CD4-positive, alpha-beta T cell treated with Interleukin-6 at 100 ng/mL for 8 hours (primary cell): ENCODE data around the gene ZNF860.
A peak's percentile ranks its signal among the peaks of the same experiment; 100 is the strongest.

Source experiments
- DNase-seq: peaks from one replicate; pipeline ENCODE4 v3.0.0-alpha.2; 2020; ENCODE audit warnings: mixed read lengths, low spot score

Gene ZNF860

DNA sequence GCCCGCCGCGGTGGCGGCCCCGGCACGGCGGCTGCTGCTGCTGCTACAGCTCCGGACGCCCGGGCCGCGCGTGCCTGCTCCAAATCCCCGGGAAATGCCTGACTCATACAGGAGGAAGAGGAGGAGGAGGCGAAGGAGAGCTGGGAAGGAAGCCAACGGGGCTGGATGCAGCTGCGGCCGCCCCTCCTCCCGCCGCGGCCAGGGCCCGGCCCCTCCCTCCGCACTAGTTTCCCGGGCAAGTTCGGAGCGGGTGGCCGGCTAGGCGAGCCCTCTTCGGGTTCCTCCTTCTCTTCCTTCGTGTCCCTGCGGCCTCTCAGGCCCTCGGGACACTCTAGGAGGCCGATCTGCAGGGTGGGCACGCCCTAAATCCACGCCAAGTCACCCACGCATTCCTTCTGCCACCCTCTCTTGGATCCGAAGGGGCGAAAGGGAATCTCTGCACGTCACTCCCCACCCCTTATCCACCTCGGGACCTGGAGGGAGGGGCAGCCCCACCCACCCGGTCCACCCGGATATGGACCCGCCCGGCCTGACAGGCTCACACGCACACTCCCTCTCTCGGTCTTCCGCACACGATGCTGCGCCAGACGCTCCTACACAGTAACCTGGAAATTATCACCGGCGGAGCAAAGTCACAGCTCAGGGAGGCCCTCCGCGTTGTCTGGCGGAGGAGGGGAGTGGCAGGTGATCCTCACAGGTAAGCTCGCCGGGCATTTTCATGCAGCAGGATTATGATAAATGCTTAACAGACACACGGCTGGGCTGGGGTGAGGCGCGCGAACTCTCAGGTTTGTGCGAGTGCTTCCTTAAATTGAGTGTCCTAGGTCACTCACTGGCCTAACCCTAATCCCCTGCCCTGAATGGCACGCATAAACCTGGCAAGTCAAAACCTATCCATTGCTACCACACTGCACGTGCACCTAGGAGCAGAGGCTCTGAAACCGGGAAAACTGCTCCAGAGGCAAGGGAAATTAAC lies at the start of gene ZNF860, which contains the start of gene OSBPL10:
ZNF860 (plus strand) TSS at position 545 of the 976 bp plus-strand sequence. CDS start 7,330 bp downstream, outside the sequence.
OSBPL10 (minus strand) TSS at position 57 of the 976 bp plus-strand sequence. CDS start 83 bp downstream, outside the sequence.
- DNase-seq: peak; percentile 5

DNA sequence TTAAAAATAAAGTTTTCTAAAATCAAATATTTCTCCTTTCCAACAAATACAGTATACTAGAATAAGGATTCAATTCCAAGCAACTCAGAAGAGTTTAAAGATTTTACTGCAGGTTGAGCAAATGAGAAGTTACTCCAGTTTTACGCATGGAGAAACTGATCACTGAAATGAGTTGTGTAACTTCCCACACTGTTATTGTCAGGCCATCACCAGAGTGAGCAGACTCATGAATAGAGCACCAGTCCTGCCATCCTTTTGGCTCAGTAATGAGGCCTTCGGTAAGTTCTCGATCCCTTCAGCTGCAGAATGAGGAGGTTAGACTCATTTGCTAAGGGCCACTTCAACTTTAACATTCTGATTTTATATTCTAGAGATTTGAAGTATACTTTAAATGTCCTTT lies 48.6 kb upstream of the ZNF860 start:
- no peak for DNase-seq

DNA sequence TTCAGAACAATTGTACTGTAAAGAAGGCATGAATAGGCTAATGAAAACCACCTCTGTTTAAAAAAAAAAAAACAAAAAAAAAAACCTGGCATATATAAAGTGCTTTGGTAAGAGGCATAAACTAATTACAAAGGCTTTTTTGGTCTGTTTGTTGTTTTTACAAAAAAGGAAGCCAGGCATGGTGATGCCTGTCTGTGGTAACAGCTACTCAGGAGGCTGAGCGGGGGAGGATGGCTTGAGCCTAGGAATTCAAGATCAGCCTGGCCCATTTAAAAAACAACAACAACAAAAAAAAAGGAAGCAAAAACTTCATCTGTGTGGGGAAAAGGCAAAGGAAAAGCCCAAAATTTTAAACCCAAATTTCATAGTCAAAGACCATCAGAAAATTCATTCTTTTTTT lies 47.5 kb upstream of the ZNF860 start:
- DNase-seq: no peak

DNA sequence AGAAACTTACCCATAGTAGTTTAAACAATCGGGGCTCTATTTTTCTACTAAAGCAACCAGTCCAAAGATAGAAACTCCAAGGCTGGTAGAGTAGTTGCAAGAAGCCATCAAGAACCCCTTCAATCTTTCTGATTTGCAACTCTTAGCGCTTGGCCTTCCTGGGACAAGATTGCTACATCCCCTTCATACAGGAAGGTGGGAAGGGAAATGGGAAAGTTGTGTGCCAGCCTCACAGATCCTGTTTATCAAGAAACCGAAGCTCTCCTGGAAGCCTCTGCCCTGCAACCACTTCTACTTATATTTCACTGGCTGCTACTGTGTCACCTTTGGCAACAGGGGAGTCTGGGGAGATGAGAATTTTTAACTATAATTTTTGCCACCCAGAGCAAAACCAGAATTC lies 46.7 kb upstream of the ZNF860 start:
- no peak for DNase-seq

DNA sequence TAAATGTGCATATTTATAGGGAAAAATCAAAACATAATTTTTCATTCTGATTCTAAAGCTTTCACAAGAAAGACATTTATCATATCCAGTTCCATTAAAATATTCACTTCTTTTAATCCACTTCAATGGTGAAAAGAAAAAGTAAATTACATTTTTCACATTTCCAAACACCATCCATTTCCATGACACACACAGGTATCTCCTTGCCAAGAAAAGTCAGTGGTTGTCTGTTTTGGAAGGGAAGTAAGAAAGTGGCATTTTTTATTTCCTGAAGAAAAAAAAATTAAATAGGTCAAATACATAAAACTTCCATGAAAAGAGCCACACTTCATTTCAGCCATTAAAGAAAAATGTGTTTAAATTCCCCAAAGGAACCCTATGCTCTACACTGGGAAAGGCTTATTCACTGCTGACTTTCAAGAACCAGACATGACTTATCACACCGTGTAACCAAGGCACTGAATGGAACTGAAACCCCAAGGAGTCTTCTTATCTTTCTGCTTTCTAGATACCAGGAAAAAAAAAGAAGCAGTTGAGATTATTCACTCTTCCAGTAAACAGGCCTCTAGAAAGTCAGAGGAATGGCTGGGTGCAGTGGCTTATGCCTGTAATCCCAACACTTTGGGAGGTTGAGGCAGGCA lies 45.0 kb upstream of the ZNF860 start:
- no peak for DNase-seq

DNA sequence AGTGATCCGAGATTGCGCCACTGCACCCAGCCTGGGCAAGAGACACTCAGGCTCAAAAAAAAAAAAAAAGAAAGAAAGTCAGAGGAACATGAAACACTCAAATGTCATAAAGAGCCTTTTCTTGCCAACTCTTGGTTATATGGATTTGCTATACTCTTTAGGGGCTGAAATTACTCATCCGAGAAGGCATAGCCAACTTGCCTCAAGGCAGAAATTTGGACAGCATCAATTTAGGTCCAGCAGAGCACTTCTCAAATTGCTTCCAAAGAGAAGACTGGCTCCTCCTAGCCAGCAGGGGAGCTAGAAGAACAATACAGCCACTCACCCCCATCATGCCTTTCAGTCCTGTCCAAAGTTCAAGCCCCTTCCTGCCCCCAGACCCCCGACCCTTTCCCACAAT lies 44.3 kb upstream of the ZNF860 start:
- no peak for DNase-seq

DNA sequence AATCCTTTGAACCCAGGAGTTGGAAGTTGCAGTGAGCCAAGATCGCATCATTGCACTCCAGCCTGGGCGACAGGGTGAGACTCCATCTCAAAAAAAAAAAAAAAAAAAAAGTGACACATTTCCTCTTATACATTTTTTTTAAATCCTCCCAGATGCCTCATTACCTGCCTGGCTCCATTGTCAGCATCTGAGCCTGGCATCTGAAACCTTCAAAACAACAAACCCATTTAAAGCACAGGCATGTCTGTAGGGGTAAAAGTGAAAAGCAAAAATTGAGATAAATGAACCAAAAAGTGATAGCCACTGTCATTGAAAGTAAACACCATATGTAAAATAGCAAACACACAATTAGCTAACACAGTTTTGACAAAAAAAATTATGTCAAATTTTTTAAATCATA lies 39.1 kb upstream of the ZNF860 start:
- no peak for DNase-seq

DNA sequence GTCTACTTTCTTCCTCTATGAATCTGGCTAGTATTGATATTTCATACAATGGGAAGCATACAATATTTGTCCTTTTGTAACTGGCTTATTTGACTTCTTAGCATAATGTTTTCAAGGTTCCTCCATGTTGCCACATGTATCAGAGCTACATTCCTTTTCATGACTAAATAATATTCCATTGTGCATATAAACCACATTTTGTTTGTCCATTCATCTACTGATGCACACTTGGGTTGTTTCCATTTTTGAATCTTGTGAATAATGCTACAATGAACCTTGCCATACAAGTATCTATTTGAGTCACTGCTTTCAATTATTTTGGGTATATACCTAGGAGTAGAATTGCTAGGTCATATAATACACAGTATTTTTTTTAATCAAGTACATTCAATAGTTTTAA lies 38.5 kb upstream of the ZNF860 start:
- DNase-seq: no peak

DNA sequence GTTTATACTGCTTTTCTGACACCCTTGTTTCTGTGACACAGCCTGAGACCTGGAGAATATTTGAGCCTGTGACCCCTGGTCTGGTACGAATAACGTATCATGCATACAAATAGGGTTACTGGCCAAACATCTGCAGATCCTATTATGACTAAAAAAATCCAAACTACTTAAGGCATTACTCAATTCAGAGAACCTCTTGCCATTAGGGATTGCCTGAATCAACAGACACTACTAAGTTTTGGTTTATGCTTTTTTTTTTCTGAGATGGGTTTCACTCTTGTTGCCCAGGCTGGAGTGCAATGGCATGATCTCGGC lies 35.9 kb upstream of the ZNF860 start:
- no peak for DNase-seq

DNA sequence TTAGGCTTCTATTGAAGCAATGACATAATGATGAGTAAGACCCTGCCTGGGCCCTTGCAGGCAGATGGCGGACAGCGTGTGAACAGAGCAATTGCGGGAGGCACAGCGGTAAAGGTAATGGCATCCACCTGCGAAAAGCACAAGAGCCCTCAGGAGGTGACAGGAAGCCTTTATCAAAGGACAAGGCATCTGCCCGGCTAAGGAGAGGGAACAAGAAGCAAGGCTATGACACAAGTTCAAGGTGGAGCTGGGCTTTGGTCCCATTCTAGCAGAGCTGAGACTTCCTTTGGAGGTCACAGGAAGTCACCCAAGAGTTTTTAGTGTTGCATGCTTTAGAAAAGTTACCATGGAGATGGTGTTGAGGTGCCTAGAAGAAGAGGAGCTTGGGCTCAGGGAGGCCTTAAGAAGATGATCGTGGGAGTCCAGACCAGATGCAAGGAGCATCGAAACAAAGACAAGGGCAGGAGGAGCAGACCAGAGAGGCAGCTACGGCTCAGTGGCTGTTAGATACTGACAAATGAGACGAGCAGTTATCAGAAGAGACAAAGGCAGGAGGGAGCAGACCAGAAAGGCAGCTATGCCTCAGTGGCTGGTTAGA lies 35.0 kb upstream of the ZNF860 start:
- DNase-seq: no peak

DNA sequence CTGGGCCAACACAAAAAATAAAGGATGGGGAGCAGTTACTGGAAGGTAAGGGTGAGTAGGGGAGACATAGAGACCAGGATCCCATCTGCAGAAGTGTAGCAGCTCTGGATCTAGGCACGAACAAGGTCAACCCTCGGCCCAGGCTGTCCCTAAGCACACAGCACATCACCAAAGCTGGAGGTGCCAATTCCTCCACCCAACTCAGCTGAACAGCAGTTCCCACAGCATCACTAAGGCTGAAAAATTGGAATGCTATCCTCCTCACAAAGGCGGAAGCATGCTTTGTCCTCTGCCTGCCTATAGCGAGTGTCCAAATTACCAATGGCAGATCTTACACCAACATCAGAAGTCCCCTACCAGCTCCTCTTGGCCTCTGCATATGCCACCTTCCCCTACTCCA lies 34.4 kb upstream of the ZNF860 start:
- no peak for DNase-seq

DNA sequence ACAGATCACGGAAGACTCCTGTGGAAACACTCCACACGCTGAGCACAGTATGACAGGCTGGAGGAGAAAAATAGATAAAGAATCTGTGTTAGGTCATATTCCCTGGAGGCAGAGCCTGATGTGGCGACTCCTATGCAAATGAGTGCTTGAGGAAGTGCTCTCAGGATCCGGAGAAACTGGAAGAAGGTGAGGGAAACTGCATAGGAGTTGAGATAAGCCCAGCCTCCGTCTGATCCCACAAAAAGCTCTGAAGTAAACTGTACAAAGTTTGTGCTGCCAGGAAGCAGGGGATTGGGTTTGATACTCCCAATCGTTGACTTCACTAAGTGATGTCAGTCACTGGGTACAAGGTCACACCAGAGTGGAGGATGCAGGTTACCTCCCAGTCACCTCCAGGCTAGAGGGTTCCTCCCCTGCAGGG lies 33.9 kb upstream of the ZNF860 start:
- DNase-seq: no peak

DNA sequence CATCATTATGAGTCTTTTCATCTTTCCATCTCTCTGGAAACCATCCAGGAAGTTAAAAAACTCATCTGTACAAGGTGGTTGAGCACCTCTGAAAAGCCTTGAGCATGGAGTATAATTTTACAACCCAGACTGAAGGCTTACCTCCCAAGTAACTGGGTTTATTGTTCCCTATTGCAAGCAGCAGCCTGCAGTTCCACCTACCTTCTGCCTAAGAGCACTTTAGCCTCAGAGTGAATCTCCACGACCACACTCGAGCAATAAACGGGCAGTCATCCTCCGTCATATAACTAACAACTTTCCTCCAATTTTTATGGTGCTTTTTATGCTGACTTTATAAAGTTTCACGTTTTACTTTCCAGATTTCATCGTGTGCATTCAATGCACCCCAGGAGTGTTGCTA lies 33.3 kb upstream of the ZNF860 start:
- DNase-seq: no peak

DNA sequence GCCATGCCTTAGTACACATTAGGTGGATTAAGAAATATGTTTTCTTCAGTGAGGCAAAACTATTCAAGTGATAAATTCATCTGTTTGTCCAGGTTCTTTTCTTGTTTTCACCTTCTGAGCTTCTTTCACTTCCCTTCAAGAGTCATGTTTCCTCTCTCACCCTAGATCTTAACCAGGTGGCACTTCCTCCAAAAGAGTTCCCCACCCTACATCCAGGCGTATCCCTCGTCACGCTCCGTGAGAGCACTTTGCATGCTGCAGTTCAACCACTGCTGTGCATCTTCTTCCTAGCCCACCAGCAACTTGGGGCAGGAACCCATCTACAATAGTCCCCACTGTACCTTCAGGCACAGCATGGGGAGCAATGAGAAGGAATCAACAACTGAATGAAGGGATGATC lies 29.3 kb upstream of the ZNF860 start:
- DNase-seq: no peak

DNA sequence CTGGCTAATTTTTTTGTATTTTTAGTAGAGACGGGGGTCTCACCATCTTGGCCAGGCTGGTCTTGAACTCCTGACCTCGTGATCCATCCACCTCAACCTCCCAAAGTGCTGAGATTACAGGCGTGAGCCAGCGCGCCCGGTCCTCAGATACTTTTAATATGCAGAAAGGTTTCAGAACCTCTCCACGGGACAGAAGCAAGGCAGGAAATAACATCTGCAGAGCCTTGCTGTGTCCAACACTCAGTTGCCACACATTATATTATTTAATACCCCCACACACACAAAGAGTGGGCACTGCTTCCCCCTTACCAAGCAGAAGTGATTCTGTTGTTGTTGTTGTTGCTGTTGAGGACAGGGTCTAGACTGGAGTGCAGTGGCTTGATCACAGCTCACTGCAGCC lies 28.5 kb upstream of the ZNF860 start:
- no peak for DNase-seq

DNA sequence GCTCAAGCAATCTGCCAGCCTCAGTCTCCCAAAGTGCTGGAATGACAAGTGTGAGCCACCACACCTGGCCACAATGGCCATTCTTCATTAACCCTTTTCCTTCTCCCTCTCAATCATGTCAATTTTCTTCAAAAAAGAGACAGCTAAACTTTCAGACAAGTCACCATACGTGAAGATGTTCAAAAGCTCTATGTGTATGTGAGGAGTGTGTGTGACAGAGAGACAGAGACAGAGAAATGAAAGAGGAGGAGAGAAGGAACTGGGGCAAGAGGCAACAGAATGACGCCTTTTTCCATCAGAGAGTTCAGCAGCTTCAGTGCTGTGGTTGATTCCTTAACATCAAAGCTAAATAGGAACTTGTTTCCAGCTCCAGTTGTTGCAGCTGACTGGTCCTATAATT lies 27.9 kb upstream of the ZNF860 start:
- DNase-seq: no peak

DNA sequence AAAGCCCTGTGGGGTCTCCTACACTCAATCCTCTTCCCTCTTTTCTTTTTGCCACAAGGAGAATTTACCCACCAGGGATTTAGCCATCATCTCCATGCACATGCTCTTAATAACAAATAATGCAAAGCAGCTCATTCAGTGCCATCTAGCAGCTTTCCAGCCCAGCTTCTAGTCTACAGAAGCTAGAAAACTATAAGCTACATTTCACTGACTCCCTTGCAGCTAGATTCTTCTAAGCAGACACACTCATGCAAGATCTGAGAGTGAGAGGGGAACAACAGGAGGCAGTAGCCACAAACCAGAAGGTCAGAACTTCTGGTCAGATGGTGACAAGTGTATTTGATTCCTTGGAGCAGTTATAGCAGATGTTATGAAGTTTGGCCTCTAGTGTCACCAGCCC lies 26.0 kb upstream of the ZNF860 start:
- no peak for DNase-seq

DNA sequence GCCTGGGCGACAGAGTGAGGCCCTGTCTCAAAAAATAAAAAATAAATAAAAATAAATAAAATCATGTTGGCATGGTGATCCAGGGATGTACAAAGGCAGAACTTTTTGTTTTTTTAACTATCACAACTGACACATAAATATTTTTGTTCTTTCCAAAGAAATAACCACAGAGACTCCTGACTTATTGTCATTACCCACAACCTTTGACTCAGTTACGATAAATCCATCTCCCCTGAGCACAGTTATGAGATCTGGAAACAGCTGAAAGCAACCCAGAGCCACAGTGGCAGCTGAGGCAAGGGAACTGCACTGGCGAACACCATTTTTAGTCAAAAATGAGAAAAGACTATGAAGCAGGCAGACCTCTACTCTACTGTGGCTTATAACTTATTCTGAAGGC lies 24.4 kb upstream of the ZNF860 start:
- DNase-seq: no peak

DNA sequence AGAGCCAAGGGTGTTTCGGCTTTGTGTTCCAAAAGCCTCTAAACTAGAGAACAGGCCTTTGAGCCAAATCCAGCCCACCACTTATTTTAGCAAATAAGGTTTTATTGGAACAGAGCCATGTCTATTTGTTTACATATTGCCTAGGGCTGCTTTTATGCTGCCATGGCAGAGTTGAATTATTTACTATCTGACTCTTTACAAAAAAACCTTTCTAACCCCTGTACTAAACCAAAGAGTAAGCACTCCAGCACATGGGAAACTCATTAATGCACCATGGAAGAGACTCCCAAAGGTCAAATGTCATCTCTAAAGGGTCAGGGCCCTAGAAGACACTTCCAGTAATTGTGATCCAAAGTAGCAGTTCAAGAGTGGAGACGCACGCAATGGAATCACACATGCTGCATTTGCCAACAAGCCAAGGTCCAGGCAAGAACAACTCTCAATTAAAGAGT lies 22.8 kb upstream of the ZNF860 start:
- no peak for DNase-seq

DNA sequence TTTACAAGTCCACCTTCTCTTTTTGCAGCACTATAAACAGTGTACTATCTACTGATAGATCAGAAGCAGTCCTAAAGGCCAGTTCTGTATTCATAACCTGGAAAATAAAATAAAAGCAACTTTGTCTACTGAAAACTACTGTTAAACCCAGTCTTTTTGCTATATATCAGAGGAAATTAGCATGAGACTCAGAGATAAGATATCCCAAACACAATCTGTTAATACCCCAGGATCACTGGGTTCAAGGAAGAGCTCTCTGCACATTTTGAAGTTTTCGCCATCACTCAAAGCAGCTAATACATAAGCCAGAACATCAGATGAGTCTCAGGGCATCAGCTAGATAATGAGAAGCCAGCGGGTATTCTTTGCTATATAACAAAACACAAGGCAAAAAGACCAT lies 22.3 kb upstream of the ZNF860 start:
- no peak for DNase-seq

DNA sequence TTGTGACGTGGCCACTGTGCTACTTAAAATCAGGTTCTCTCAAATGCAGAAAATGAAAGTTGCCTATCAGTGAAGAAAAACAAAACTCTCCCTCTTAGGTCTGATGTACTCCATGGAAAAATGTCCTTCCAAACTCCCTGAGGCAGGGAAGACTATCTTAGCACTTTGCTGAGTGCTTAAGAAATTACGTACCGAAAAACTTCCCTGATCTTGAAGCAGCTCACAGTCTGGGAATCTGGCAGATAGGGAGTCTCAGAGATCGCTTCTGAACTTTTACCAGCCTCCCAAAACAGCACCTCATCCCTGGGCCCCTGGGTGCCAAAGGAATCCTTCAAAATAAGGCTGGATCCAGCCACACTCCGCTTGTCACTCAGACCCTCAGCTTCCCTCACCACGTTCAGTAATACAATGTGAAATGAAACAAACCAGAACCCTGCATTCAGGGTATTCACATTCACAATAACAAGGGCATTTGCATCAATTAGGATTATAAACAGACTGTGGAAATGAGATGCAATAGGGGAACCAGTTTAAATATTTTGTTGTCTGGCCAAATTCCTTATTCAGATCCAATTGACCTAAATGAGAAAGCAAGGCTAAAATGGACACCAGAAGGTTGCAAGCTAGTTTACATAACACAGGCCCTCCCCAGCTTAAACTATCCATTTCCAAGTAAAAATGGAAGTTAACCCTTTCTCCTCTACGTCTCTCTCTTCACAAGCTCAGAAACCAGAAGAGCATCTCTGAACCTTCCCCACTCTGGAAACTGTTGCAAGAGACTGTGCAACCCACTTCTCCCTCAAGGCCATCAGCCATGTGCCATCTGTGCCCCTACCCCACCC lies 21.4 kb upstream of the ZNF860 start:
- no peak for DNase-seq

DNA sequence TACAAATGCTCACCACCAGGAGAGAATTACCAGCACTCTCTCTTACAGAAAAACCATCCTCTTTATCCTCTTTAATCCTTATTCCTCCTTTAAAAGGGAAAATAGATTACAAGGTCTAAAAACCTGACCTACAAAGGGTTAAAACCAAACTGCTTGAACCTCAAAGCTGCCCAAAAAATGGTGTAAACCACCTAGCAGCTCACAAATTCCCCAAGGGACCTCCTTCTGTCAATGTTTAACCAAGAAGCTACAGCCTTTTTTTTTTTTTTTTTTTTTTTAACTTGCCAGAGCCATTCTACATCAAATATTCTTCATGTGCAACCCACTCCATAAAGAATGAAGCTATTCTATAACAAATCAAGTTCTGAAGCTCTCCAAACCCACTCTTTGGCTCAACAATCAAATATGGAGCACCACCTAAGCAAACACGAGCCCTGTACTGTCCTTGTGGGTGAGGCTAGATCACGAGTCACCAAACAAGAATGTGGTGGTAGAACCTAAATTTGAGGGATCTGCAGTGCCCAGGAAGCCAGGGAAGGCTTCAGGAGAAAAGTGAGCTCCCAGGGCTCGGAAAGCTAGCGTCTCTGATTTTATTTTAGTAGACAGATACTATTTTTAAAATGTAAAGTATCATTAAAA lies 20.6 kb upstream of the ZNF860 start:
- no peak for DNase-seq
